CD4-positive, alpha-beta T cell treated with Interleukin-15 for 1 hour (primary cell): ENCODE data around the gene DIAPH3.

ENCODE experiments used
- DNase-seq: peaks from one replicate; pipeline ENCODE4 v3.0.0-alpha.2; 2020

Gene DIAPH3

GRCh38 chr13:59706101-59706976 lies 457.4 kb downstream of the DIAPH3 start:
- DNase-seq: no peak

GRCh38 chr13:59702269-59702668 lies 461.5 kb downstream of the DIAPH3 start:
- no peak for DNase-seq

GRCh38 chr13:59701261-59701660 lies 462.5 kb downstream of the DIAPH3 start:
- DNase-seq: no peak

GRCh38 chr13:59700281-59700680 lies 463.4 kb downstream of the DIAPH3 start:
- DNase-seq: no peak

- no peak for DNase-seq
Measured at GRCh38 chr13:59696271-59696670, 467.5 kb downstream of the DIAPH3 start.

GRCh38 chr13:59691501-59692066 lies 472.1 kb downstream of the DIAPH3 start:
- no peak for DNase-seq

- DNase-seq: no peak
Measured at GRCh38 chr13:59690857-59691500, 472.7 kb downstream of the DIAPH3 start.

GRCh38 chr13:59689057-59689456 lies 474.7 kb downstream of the DIAPH3 start:
- no peak for DNase-seq

GRCh38 chr13:59686798-59687394 lies 476.8 kb downstream of the DIAPH3 start:
- no peak for DNase-seq

- no peak for DNase-seq
Measured at GRCh38 chr13:59684105-59684504, 479.6 kb downstream of the DIAPH3 start.

- no peak for DNase-seq
Measured at GRCh38 chr13:59681636-59682311, 482.0 kb downstream of the DIAPH3 start.

- no peak for DNase-seq
Measured at GRCh38 chr13:59680429-59681024, 483.2 kb downstream of the DIAPH3 start.

GRCh38 chr13:59679254-59679653 lies 484.5 kb downstream of the DIAPH3 start:
- DNase-seq: no peak

- DNase-seq: no peak
Measured at GRCh38 chr13:59677966-59678814, 485.5 kb downstream of the DIAPH3 start.

- no peak for DNase-seq
Measured at GRCh38 chr13:59677430-59677829, 486.3 kb downstream of the DIAPH3 start.

- no peak for DNase-seq
Measured at GRCh38 chr13:59674616-59675015, 489.1 kb downstream of the DIAPH3 start.

- no peak for DNase-seq
Measured at GRCh38 chr13:59673286-59673685, 490.4 kb downstream of the DIAPH3 start.

GRCh38 chr13:59672445-59672844 lies 491.3 kb downstream of the DIAPH3 start:
- DNase-seq: no peak

GRCh38 chr13:59671881-59672280 lies 491.8 kb downstream of the DIAPH3 start:
- DNase-seq: no peak

- DNase-seq: no peak
Measured at GRCh38 chr13:59666504-59666903, 497.2 kb downstream of the DIAPH3 start.

GRCh38 chr13:59665732-59666131 lies 498.0 kb downstream of the DIAPH3 start:
- DNase-seq: no peak

- DNase-seq: no peak
Measured at GRCh38 chr13:59665184-59665583, 498.5 kb downstream of the DIAPH3 start.
